ENCODE results near the gene ARMC3.
"Not testable (repeated sequence)": the region's sequence is repeated elsewhere in the genome, so short reads cannot be mapped to it uniquely, and the experiment has no call there.

Gene ARMC3, protein sequence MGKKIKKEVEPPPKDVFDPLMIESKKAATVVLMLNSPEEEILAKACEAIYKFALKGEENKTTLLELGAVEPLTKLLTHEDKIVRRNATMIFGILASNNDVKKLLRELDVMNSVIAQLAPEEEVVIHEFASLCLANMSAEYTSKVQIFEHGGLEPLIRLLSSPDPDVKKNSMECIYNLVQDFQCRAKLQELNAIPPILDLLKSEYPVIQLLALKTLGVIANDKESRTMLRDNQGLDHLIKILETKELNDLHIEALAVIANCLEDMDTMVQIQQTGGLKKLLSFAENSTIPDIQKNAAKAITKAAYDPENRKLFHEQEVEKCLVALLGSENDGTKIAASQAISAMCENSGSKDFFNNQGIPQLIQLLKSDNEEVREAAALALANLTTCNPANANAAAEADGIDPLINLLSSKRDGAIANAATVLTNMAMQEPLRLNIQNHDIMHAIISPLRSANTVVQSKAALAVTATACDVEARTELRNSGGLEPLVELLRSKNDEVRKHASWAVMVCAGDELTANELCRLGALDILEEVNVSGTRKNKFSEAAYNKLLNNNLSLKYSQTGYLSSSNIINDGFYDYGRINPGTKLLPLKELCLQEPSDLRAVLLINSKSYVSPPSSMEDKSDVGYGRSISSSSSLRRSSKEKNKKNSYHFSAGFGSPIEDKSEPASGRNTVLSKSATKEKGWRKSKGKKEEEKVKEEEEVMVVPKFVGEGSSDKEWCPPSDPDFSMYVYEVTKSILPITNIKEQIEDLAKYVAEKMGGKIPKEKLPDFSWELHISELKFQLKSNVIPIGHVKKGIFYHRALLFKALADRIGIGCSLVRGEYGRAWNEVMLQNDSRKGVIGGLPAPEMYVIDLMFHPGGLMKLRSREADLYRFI

DNA sequence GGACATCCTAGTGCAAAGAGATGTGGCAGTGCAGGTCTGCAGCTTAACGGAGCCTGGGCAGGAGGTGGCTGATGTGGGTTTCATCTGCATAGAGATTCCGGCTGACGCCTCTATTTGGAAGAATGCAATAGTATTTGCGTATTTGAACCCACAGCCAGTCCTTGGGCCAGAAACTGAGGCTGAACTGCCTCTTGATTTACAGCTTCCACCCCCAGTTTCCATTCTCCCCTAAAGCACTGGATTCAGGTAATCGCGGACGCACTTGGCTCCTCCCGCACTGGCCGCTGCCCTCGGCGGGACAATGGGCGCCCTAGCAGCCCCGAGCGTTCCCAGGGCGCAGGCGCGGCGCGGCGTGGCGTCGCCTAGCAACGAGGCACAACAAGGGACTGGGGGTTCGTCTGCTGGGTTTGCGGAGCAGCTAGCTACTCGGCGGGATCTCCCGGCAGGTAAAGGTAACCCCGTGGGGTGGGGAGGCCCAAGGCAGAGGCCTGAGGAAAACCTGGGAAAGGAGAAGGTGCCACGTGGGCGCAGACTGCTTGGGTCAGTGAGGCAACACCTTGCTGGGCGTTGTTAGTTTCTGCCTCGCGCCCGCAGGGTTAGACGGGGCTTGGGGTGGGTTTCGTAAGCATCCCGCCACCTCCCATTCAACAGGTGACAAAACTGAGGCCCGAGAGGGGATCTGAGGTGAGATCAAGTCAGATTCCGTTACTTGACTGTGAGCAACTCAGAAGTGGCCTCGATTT lies at the start of gene ARMC3:
Gene ARMC3 (plus strand): TSS at position 393 of the 743 bp plus-strand sequence. CDS start 3,944 bp downstream, outside the sequence.
- DNase-seq, result no peak

DNA sequence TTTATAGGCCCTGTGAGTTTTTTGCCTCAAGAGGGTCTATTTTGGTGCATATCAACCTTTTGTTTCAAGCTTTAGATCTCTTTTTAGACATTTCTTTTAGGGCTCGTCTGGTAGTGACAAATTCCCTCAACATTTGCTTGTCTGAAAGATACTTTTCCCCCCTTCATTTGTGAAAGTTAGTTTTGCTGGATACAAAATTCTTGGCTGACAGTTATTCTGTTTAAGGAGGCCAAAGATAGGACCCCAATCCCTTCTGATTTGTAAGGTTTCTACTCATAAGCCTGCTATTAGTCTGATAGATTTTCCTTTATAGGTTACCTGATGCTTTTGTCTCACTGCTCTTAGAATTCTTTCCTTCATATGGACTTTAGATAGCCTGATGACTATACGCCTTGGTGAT lies 36.1 kb upstream of the ARMC3 start:
- DNase-seq, result no peak

DNA sequence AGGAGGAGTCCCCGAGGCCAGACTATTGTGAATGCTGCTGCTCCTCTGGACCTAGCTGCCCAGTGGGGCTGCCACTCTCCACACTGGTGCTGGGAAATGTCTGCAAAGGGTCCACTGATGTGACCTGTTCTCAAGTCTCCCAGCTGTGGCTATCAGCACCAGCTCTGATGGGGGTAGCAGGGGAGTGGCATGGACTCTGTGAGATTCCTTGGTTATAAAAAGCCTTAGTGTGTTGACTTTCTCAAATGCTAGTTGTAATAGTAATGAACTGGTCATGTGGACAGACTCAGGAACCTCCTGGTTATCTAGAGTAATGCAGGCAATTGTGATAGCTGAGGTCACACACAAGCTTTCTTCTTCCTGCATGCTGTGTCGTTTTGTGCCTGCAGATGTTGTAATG lies 34.1 kb upstream of the ARMC3 start:
- no peak for DNase-seq

DNA sequence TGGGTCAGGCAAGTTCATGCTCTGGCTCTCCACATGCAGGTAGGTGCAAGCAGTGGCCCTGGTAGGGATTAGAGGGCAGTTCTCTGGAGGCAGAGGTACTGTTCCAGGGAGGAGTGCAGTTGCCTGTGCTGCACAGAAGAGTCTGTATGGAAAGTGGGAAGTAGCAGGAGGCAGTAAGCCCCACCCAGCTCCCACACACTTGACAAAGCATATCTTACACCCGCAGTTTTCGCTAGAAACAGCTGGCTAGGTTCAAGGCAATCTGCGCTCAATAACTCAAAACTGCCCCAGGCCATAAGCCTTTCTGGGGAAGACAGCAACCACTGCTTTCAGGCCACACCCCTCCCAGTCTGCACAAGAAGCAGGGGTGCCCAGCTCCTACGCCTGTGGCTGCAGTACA lies 33.1 kb upstream of the ARMC3 start:
- DNase-seq, result no peak

DNA sequence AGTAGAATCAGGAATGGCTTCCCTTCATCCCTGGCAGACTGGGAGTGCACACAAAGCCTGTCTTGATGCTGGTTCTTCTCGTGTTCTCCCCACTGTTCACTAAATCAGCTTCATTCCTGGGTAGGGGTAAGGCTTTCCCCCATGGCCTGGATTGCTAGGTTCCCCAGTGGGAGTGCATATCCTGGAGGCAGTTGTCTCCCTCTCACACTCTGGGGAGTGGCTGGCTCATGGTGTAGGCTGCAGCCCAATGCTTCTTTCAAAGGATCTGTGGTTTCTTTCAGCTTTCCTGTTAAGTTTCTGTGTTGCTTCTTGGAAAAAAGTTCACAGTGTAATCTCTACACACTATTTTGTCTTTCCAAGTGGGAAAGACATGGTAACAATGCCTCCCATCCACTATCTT lies 32.6 kb upstream of the ARMC3 start:
- no peak for DNase-seq

DNA sequence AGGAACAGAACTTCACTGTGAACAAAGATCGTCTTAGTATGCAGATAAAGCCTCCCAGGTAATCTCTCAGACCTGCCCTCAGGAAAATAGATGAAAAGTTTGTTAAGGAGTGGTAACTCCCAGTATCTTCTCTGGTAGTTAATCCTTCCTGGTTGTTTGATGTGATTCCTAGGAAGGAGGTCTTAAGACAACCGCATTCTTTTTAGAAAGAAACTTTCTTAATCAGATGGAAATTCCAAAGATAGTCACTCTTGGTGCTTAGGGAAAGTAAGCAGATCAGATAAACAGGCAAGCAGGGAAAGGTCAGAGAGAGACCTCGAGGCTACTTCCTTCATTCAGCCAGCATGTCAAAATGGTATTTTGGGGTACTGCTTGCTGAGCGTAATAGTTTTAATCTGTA lies 30.5 kb upstream of the ARMC3 start:
- no peak for DNase-seq

DNA sequence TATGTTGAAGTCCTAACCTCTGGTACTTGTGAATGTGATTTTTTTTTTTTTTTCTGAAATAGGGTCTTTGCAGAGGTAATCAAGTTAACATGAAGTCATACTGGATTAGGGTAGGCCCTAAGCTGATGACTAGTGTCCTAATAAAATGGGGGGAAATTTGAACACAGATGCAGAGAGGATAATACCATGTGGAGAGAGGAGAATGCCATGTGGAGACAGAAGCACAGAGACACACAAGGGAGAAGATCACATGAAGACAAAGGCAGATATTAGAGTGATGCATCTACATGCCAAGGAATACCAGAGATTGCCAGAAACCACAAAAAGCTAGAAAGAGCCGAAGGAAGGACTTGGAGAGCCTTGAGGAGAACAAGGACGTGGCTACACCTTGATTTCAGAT lies 28.5 kb upstream of the ARMC3 start:
- no peak for DNase-seq

DNA sequence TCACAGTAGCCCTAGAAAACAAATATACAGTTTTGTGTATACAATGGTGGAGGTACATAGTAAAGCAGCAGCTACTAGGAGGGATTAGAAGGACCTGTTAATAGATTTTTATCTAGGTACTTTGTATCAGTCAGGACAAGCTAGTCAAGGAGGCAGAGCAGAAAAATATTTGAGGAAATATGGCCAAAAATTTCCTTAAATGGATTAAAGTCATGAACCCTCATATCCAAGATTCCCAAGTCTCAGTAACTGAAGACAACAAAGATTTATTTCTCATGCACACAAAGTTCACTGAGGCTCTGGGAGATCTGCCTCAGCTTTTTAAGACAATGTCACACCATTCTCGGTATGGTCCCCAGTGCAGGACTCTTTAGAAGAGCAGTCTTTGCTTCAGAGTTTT lies 28.1 kb upstream of the ARMC3 start:
- no peak for DNase-seq

DNA sequence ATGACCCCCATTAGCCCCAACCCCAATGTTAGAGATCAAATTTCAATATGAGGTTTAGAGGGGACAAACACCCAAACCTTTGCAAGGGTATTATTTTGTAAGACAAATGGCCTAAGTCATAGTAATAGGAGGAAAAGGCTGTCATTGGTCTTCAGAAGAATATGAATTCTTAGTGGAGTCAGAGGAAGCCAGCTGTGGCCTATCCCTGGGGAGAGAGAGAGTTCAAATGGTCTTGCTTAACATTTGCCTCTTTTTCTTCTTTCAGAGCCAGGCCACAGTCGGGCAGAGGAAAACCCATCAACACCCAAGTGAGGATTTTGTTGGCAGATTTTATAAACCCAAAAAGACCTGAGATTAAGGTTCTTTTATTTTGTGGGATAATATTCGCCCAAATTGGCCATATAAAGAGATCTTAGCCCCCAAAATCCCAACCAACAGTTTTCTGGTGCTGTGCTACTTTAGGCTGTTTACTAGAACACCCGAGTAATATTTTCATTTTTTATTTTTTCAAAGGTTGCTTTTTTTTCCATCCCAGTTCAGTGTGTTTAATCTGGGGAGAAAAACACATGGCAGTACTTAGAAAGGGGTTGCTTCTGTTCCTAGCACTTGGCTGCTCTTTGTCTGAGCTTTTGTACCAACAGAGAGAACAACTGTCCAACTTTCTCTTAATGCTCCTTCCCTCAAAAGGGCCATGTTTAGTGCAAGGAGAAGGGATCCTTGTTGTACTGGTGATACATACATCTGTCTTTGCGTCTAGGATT lies 26.8 kb upstream of the ARMC3 start:
- DNase-seq, result no peak

DNA sequence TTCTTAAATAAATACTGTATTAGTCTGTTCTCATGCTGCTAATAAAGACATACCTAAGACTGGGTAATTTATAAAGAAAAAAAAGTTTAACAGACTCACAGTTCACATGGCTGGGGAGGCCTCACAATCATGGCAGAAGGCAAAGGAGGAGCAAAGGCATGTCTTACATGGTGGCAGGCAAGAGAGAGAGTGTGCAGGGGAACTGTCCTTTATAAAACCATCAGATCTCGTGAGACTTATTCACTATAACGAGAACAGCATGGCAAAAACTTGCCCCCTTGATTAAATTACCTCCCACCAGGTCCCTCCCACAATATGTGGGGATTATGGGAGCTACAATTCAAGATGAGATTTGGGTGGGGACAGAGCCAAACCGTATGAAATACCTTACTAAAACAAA lies 25.7 kb upstream of the ARMC3 start:
- not testable (repeated sequence) for DNase-seq

DNA sequence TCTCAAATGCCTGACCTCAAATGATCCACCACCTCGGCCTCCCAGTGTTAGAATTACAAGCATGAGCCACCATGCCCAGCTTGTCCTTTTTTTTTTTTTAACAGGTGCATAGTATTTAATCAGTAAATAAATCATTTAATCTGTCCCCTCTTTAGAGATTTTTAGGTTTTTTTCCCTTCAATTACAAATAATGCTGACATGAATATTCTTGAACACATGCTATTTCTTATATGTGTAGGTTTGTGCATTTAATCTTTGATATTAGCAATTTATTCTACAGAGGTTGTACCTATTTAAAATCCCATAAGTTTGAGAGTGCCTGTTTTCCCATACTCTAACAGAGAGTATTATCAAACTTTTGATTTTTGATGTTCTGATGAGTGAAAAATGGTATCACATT lies 24.2 kb upstream of the ARMC3 start:
- DNase-seq, result no peak

DNA sequence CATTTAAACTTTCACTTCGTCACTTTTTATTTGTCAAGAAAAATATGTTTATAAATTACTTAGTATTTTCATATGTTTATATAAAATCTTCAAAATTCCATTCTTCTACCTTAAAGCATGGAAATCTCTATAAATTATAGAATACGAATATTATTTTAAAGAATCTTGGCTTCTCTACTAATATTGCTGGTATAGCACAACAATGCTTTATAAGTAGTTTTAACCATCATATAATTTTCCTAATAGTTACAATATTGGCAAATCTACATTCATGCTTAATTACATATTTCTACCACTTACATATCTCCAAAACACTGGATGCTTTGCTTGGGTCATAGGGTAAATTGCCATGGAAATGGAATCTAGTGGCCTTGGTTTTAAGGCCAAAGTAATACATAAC lies 21.1 kb upstream of the ARMC3 start:
- DNase-seq, result no peak

DNA sequence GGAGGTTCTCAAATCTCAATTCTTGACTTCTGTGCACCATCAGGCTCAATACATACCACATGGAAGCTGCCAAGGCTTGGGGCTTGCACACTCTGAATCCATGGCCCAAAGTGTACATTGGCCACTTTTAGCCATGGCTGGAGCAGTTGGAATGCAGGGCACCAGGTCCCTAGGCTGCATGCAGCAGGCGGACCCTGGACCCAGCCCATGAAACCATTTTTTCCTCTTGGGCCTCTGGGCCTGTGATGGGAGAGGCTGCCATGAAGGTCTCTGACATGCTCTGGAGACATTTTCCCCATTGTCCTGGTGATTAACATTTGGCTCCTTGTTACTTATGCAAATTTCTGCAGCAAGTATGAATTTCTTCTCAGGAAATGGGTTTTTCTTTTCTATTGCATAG lies 19.0 kb upstream of the ARMC3 start:
- no peak for DNase-seq

DNA sequence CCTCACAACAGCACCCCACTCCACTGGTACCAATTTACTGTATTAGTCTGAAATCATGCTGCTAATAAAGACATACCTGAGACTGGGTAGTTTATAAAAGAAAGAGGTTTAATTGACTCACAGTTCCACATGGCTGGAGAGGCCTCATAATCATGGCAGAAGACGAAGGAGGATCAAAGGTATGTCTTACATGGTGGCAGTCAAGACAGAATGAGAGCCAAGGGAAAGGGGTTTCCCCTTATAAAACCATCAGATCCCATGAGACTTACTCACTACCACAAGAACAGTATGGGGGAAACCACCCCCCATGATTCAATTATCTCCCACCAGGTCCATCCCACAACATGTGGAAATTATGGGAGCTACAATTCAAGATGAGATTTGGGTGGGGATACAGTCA lies 18.2 kb upstream of the ARMC3 start:
- not testable (repeated sequence) for DNase-seq

DNA sequence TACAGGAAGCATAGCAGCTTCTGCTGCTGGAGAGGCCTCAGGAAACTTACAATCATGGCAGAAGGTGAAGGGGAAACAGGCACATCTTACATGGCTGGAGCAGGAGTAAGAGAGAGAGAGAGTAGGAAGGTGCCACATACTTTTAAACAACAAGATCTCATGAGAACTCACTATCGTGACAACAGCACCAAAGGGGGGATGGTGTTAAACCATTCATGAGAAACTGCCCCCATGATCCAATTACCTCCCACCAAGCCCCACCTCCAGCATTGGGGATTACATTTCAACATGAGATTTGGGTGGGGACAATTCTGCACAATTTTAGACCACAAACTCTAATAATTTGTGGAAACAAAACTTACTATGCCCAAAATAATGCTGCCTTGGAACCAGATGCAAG lies 16.8 kb upstream of the ARMC3 start:
- DNase-seq, result no peak

DNA sequence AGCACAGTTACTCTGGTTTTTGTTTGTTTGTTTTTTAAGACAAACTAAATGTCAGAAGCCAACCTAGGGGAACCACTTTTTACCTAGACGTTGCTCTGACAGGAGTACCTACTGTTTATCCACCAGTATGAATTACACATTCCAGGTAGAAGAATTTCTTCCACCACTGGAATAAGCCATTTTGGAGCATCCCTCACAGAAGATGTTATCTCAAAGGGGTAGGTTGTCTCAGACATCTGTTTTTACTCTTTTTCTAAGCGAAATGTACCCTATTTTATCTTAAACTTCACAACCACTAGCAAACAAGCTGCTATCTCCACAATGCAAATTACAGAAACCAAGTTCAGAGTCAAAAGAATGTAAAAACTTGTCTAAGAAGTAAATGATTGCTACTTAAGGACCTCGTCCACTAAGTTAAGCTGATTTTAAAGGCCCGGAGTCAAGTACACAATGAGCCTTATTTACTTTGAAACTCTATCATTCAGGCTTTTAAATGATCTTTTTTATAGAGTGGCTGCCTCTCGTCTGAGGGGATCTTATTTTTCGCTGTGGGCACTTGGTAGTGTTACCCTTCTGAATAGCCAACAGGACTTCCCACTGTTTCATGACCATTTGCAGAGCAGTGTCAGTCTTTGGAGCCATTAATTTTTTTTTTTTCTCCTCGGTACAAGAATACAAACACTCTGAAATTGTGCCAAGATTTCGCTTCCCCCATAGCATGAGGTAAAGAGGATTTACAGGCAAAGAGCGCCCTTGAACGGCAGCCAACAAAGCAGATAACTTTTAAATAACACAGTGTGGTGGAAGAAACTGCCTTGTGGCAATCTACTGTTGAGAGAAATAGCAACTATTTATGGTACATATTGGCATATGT lies 15.7 kb upstream of the ARMC3 start:
- DNase-seq, result no peak

DNA sequence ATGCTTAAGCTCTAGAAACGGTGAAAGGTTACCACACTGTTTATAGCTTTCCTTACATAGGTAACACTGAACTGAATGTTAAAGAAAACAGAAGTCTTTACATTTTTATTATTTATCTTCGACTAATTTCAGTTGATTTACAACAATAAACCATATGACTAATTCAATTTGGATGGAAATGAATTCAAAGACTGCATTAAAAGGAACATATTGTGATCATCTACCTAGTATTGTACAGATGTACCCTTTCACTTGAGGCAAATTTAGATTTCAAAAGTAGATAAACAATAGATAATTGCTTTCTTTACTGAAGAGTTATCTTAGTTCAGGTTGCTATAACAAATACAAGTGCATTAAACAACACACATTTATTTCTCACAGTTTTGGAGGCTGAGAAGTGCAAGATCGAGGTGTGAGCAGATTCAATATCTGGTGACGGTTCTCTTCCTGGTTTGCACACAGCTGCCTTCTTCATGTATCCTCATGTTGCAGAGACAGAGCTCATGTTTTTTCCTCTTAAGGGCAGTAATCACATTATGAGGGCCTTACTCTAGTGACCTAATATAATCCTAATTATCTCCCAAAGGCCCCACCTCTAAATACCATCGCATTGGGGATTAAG lies 15.0 kb upstream of the ARMC3 start:
- no peak for DNase-seq

DNA sequence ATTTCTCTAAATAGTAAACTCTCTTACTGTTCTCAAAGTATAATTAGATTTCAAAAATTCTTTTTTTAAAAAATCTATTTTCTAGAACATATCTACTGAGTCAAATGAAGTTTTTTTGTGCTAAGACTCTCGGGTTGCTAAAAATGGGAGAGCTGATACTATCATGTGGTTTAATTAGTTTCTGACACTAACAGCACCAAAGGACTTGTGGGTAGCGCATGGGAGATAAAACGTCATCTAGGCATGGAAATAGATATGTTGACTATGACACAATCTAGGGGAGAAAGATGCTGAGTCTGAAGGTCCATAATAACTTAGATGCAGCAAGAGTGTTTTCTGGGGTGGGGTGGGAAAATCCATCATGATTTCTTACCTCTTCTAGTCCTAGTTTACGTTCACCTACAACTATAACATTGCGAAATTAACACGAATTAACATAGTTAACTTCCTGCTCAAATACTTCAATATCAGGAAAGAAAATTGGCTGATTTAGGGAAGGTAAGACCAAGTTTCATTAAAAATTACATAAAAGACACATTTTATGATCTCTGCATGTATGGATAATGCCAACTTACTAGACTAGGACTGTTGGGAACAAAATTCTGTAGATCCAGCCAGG lies 14.3 kb upstream of the ARMC3 start:
- DNase-seq, result no peak

DNA sequence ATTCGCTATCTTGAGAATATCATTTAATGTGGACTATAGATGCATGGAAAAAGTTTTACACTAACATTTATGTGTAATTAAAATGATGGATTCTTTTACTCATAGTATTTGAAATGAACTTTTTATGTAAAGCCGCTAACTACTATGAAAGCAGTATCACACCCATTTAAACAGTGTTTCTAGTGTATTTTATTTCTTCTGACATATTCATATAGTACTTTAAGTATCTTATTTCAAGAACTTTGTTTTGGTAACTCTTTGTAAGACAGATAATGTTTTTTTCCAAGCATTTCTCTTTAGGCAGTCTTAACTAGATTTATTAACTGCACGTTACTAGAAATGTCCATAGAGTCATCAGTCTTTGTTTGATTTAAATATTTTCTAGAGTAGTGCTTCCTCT lies 12.5 kb upstream of the ARMC3 start:
- no peak for DNase-seq

DNA sequence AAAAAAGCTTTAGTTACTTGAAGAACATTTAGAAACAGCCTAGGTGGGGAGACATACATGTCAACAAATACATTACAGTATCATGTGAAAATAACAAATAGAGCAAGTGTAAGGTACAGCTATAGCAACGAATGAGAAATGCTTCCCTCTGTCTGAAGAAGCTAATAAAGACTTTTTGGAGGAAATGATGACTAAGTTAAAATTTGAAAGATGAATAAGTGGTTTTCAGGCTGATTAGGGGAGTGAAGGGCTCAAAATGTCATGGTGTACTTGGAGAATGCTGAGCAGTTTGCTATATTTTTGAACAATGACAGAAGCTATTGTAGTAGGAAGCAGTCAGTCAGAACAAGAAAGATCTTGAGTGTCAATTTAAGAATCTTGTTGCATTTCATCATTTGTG lies 2.8 kb upstream of the ARMC3 start:
- DNase-seq, result no peak

DNA sequence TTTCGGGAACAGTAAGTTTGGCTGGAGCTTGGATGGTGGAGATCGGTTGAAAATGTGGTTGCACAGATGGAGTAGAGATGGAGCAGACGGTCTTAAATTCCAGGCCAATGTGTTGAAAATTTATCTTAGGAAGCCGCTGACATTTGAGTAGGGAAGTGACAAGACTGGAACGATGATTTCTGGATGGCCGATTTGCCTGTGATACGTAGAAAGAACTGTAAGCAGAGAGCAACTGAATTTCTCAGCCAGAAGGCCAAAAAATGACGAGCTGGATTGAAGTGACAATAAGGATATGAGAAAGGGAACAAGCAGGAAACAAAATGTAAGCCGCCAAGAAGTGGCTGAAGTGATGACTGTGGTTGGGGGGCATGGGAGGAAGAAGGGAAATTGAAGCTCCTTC lies 687 bp upstream of the ARMC3 start:
- DNase-seq, result no peak

Measured in GOT3 (cell line).